GM12878 (cell line): ENCODE data around the gene UQCC2.

Source experiments
- CREB1 ChIP-seq: IDR thresholded peaks from 2 replicates; pipeline ENCODE4 v1.6.1; 2012; ENCODE audit warnings: low read depth, mild to moderate bottlenecking, inconsistent platforms
- POLR2A ChIP-seq: IDR thresholded peaks from 2 replicates; pipeline ENCODE4 v1.6.1; 2011; ENCODE audit warnings: low read depth, mild to moderate bottlenecking, low read length

- TF ChIP-seq POLR2A (no peak), CREB1 (no peak)
Observed at GRCh38 chr6:33694401-33694931, 17.0 kb downstream of the UQCC2 start.
